ENCODE measurements around the gene PIK3CA.

PIK3CA gene

GRCh38 chr3:179158336-179159039, 10.3 kb downstream of the PIK3CA start:
- DNase-seq, result no peak

GRCh38 chr3:179163503-179163902, 15.3 kb downstream of the PIK3CA start:
- no peak for DNase-seq

- DNase-seq, result no peak
Measured at GRCh38 chr3:179164857-179165256, 16.7 kb downstream of the PIK3CA start.

GRCh38 chr3:179166561-179167201, 18.5 kb downstream of the PIK3CA start:
- DNase-seq, result no peak

- no peak for DNase-seq
Measured at GRCh38 chr3:179168918-179169317, 20.8 kb downstream of the PIK3CA start.

GRCh38 chr3:179172546-179172945, 24.4 kb downstream of the PIK3CA start:
- DNase-seq, result no peak

GRCh38 chr3:179174316-179174715, 26.2 kb downstream of the PIK3CA start:
- DNase-seq, result no peak

GRCh38 chr3:179174898-179175297, 26.7 kb downstream of the PIK3CA start:
- no peak for DNase-seq

- DNase-seq, result no peak
Measured at GRCh38 chr3:179175358-179175757, 27.2 kb downstream of the PIK3CA start.

- DNase-seq, result no peak
Measured at GRCh38 chr3:179177611-179178010, 29.5 kb downstream of the PIK3CA start.

- no peak for DNase-seq
Measured at GRCh38 chr3:179179256-179179655, 31.1 kb downstream of the PIK3CA start.

- no peak for DNase-seq
Measured at GRCh38 chr3:179179979-179180759, 32.0 kb downstream of the PIK3CA start.

- DNase-seq, result no peak
Measured at GRCh38 chr3:179181021-179181472, 32.9 kb downstream of the PIK3CA start.

- DNase-seq, result no peak
Measured at GRCh38 chr3:179181993-179182551, 33.9 kb downstream of the PIK3CA start.

- no peak for DNase-seq
Measured at GRCh38 chr3:179182902-179183301, 34.7 kb downstream of the PIK3CA start.

GRCh38 chr3:179184826-179185225, 36.7 kb downstream of the PIK3CA start:
- DNase-seq, result no peak

- DNase-seq, result no peak
Measured at GRCh38 chr3:179186426-179186825, 38.3 kb downstream of the PIK3CA start.

- DNase-seq, result no peak
Measured at GRCh38 chr3:179189759-179190158, 41.6 kb downstream of the PIK3CA start.

GRCh38 chr3:179190581-179190980, 42.4 kb downstream of the PIK3CA start:
- no peak for DNase-seq

- DNase-seq, result no peak
Measured at GRCh38 chr3:179192542-179192941, 44.4 kb downstream of the PIK3CA start.

GRCh38 chr3:179194931-179195330, 46.8 kb downstream of the PIK3CA start:
- no peak for DNase-seq

GRCh38 chr3:179196098-179196497, 47.9 kb downstream of the PIK3CA start:
- no peak for DNase-seq

GRCh38 chr3:179196700-179197099, 48.5 kb downstream of the PIK3CA start:
- DNase-seq, result no peak

- no peak for DNase-seq
Measured at GRCh38 chr3:179200790-179201189, 52.6 kb downstream of the PIK3CA start.

Data from activated CD4-positive, CD25-positive, alpha-beta regulatory T cell (primary cell).